Osteocyte (in vitro differentiated cells): ENCODE results near the gene EDAR. TPM values are rescaled to one million over a fixed set of nuclear protein-coding genes. Genes with fewer than 3 reads are reported as not detected.

Source experiments
- DNase-seq: peaks from one replicate; pipeline ENCODE4 v3.0.0; 2021; ENCODE audit warnings: mixed read lengths; ENCODE audit not compliant: unreplicated experiment; ENCODE audit errors: extremely low spot score
- H3K27ac Mint-ChIP-seq: one replicate; pipeline ENCODE4 v1.8.0; 2021; ENCODE audit warnings: mild to moderate bottlenecking, mixed read lengths; ENCODE audit not compliant: unreplicated experiment
- H3K27me3 Mint-ChIP-seq: one replicate; pipeline ENCODE4 v1.8.0; 2021; ENCODE audit warnings: mixed read lengths; ENCODE audit not compliant: unreplicated experiment
- H3K36me3 Mint-ChIP-seq: one replicate; pipeline ENCODE4 v1.8.0; 2021; ENCODE audit warnings: mixed read lengths; ENCODE audit not compliant: unreplicated experiment
- H3K4me1 Mint-ChIP-seq: one replicate; pipeline ENCODE4 v1.8.0; 2021; ENCODE audit warnings: mixed read lengths; ENCODE audit not compliant: unreplicated experiment
- H3K4me3 Mint-ChIP-seq: one replicate; pipeline ENCODE4 v1.8.0; 2021; ENCODE audit warnings: mild to moderate bottlenecking, moderate library complexity, mixed read lengths; ENCODE audit not compliant: unreplicated experiment
- H3K9me3 Mint-ChIP-seq: one replicate; pipeline ENCODE4 v1.8.0; 2021; ENCODE audit warnings: mixed read lengths; ENCODE audit not compliant: unreplicated experiment
- CTCF ChIP-seq: fragments of 200-600 bp; sonication (generic); IDR thresholded peaks from 2 replicates; pipeline ENCODE4 v1.5.0; 2021; ENCODE audit warnings: antibody characterized with exemption, mild to moderate bottlenecking, moderate library complexity
- total RNA-seq: library from RNA; stranded (reverse); gene quantifications from 2 replicates; pipeline ENCODE4 v1.2.1, GENCODE V29; 2021

Gene EDAR
- total RNA-seq, 1 donor from 2014 or later: not detected

- peaks cover 15% of the 10 kb centered on the region for H3K36me3 Mint-ChIP-seq
- H3K27me3 Mint-ChIP-seq: no peaks in the 10 kb centered on the region
- H3K4me1 Mint-ChIP-seq: peaks cover 2% of the 10 kb centered on the region
- no peak for TF ChIP-seq CTCF
- H3K27ac Mint-ChIP-seq: no peak overlapping the region
- H3K9me3 Mint-ChIP-seq: no peaks in the 10 kb centered on the region
- no peak overlapping the region for H3K4me3 Mint-ChIP-seq
- no peak for DNase-seq
Measured at GRCh38 chr2:108853421-108853820, 135.6 kb downstream of the EDAR start.

GRCh38 chr2:108852375-108852774, 136.6 kb downstream of the EDAR start:
- TF ChIP-seq CTCF: no peak
- Mint-ChIP-seq H3K4me3 (no peak overlapping the region), H3K36me3 (peaks cover 13% of the 10 kb centered on the region), H3K4me1 (peaks cover 2% of the 10 kb centered on the region), H3K27me3 (no peaks in the 10 kb centered on the region), H3K27ac (no peak overlapping the region), H3K9me3 (no peaks in the 10 kb centered on the region)
- no peak for DNase-seq

GRCh38 chr2:108847000-108847399, 142.0 kb downstream of the EDAR start:
- Mint-ChIP-seq H3K27me3 (no peaks in the 10 kb centered on the region), H3K4me3 (no peak overlapping the region), H3K36me3 (peaks cover 15% of the 10 kb centered on the region), H3K27ac (no peak overlapping the region), H3K9me3 (no peaks in the 10 kb centered on the region), H3K4me1 (no peaks in the 10 kb centered on the region)
- no peak for DNase-seq
- TF ChIP-seq CTCF: no peak

- no peak for DNase-seq
- TF ChIP-seq CTCF: no peak
- Mint-ChIP-seq H3K27ac (no peak overlapping the region), H3K4me3 (no peak overlapping the region), H3K27me3 (no peaks in the 10 kb centered on the region), H3K4me1 (no peaks in the 10 kb centered on the region), H3K36me3 (peaks cover 22% of the 10 kb centered on the region), H3K9me3 (peaks cover 10% of the 10 kb centered on the region)
Measured at GRCh38 chr2:108845923-108846322, 143.1 kb downstream of the EDAR start.

Other genes starting within 250 kb of the EDAR start
- gene CCDC138, start 202.4 kb downstream of the EDAR start, total RNA-seq: 3.5 and 6.0 TPM in 2 replicates
- 79.4 and 84.4 TPM in 2 replicates for gene SH3RF3, start 140.0 kb upstream of the EDAR start, total RNA-seq